SH-SY5Y (cell line): ENCODE measurements around the gene C15orf62.

ENCODE experiments used
- GATA2 ChIP-seq: IDR thresholded peaks from 2 replicates; pipeline ENCODE4 v1.6.1; 2011; ENCODE audit warnings: mild to moderate bottlenecking, low read depth, low read length
- GATA3 ChIP-seq: IDR thresholded peaks from 2 replicates; pipeline ENCODE4 v1.6.1; 2011; ENCODE audit warnings: low read depth, mild to moderate bottlenecking, low read length, moderate library complexity

C15orf62 gene

DNA sequence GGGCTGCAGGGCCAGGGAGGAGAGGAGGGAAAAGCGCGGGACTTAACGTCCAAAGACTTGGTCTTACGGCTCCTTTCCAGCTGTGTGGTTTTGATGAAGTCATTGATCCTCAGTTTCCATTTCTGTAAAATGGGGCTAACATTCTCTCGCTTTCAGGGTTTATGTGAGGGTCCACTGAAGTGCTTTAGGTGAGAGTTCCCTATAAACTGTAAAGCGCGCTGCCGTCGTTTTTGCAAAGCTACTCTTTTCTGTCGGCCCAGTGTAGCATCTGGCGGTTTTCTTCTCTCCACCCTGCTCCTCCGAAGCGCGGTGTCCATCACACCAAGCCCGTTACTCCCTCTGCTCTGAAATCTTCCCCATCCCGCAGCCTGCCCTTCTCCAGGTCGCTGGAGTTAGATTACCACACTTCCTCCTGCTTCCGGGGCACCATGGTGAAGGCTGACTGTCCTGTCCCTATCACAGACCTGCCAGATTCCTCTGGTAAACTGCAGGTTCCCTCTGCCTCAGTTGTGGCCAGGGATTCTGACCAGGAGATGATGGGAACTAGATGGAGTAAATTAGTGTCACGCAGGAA lies 38.2 kb downstream of the C15orf62 start:
- TF ChIP-seq GATA3 (no peak), GATA2 (no peak)

DNA sequence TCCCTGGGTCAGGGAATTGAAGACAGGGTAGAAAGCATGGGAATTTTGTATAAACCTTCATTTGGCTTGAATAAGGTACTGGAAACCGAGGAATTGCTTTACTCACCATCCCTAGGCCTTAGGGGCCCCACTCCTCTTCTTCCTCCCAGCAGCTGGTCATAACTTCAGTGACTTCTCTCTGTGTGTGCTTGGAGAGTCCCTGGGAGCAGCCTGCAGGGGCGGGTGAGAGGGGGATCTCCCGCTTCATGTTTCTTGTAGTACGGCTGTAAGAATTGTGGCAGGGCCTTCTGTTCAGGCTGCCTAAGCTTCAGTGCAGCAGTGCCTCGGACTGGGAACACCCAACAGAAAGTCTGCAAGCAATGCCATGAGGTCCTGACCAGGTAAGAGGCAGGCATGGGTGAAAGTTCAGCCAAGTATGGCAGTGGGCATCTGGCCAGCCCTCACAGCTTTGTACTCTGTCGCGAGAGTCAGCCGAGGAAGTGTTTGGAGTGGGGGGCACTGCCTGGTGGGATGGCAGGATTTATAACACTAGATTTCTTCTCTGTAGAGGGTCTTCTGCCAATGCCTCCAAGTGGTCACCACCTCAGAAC lies 39.2 kb downstream of the C15orf62 start:
- TF ChIP-seq GATA3 (no peak), GATA2 (no peak)

DNA sequence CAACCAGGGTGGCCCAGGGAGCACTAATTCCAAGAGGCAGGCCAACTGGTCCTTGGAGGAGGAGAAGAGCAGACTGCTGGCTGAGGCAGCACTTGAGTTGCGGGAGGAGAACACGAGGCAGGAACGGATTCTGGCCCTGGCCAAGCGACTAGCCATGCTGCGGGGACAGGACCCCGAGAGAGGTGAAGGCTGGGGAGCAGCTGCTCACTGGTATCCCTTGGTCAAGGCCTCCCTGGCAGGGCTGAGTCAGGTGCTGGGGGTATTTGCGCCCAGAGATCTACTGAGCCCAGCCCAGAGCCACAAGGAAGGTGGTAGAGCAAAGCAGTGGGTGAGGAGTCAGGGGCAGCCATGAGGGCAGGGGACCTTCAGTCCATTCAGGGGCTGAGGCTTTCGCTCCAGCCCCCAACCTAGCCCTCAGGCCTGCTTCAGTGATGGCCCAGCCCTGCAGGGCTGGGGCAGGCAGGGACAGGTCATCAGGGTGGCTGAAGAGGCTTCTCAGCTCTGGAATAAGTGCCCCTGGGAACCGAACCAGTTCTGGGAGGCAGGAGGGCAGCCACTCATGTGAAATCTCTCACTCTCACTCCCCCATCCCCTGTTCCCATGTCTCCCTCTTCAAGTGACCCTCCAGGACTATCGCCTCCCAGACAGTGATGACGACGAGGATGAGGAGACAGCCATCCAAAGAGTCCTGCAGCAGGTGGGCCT lies 43.1 kb downstream of the C15orf62 start:
- TF ChIP-seq GATA2 (no peak), GATA3 (no peak)

DNA sequence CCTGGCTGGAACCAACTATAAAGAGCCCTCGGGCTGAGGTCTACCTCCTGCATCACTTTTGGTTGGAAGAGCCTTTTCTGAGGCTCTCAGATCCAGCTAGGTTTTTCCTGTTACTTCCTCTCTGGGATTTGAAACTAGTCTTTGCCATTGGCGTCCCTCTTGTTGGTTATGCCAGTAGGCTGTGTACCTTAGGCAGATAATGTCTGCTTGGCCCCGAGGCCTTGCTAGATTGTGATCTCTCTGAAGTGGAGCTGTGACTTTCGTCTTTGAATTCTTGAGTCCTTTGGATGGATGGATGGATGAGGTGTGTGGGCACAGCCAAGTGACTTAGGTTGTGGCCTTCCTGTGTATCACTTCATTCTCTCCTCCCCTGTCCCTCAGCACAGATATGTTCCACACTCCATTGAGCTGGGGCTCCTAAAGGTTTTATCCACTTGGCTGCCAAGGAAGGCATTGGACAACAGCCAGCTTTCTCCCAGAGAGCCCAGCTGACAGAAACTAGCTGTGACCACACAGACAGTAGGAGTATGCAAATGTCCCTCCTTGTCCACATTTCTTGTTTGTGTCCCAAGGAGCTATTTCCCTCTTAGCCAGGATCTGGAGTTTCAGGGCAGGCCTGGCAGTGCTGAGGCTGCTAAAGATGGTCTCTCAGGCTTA lies 45.4 kb downstream of the C15orf62 start:
- TF ChIP-seq GATA3 = no peak
- no peak for TF ChIP-seq GATA2

DNA sequence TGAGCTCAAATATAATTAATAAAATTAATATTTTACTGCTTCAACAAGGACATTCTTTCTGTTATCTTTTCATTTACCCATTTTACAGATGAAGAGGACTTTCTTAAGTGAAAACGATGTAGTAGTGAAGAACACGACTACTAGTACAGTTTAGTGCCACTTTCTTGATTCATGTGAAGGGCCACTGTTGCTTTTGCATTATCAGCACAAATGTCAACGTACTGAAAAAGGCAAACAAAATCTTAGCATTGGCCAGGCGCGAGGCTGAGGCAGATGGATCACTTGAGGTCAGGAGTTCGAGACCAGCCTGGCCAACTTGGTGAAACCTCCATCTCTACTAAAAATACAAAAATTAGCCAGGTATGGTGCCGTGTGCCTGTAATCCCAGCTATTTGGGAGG lies 49.3 kb downstream of the C15orf62 start:
- TF ChIP-seq GATA2 (no peak), GATA3 (no peak)

DNA sequence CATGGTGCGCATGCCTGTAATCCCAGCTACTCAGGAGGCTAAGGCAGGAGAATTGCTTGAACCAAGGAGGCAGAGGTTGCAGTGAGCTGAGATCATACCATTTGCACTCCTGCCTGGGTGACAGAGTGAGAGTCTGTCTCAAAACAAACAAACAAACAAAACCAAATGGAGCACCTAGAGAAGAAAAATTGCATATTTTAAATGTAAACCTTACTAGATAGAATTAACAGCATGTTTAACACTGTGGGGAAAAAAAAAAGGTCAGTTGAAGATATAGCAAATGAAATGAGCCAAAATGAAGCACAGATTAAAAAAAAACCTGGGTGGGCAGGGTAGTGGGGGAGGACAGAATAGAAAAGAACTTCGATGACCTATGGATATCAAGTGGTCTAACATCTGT lies 51.4 kb downstream of the C15orf62 start:
- no peak for TF ChIP-seq GATA2
- TF ChIP-seq GATA3 = no peak
